Prostate gland (tissue), 2 donors: ENCODE measurements around the gene SNRPB2.

ENCODE experiments used
- CTCF ChIP-seq, 4 experiments: fragments of 200-600 bp in 2 of 4; fragments of 450-650 bp in 2 of 4; sonication (generic) in 2 of 4; IDR thresholded peaks; 1 replicate in 3 of 4; 2 replicates in 1 of 4; pipeline ENCODE4 v1.5.1; 2016 to 2019; ENCODE audit warnings: antibody characterized with exemption in 4 of 4, mild to moderate bottlenecking in 2 of 4, moderate library complexity in 2 of 4
- POLR2A ChIP-seq: fragments of 450-650 bp; IDR thresholded peaks from one replicate; pipeline ENCODE4 v1.6.1; 2016; ENCODE audit warnings: antibody characterized with exemption, mild to moderate bottlenecking
- POLR2AphosphoS5 ChIP-seq: sonication (generic); formaldehyde crosslinking; IDR thresholded peaks from one replicate; pipeline ENCODE4 v1.6.1; 2017; ENCODE audit warnings: antibody characterized with exemption

GRCh38 chr20:16714242-16714641 lies 15.6 kb upstream of the SNRPB2 start:
- TF ChIP-seq CTCF (IDR thresholded peaks at IDR 0.05) (no peak), POLR2A (no peak), POLR2AphosphoS5 (no peak)
